Ascending aorta (tissue), 2 donors: ENCODE results near the gene NOS1AP. TPM values are rescaled to one million over a fixed set of nuclear protein-coding genes. Genes with fewer than 3 reads are reported as not detected.

Experiments
- DNase-seq, 2 donors: peaks; one replicate each; pipeline ENCODE4 v3.0.0-alpha.2; 2019; ENCODE audit warnings: low spot score in 2 of 2
- H3K27ac ChIP-seq, 2 donors: fragments of 200-600 bp; sonication (generic); one replicate each; pipeline ENCODE4 v1.5.1; 2016 to 2017; ENCODE audit warnings: mild to moderate bottlenecking in 1 of 2
- H3K27me3 ChIP-seq: fragments of 200-600 bp; sonication (generic); one replicate; pipeline ENCODE4 v1.5.1; 2017
- H3K36me3 ChIP-seq, 2 donors: fragments of 200-600 bp; sonication (generic); one replicate each; pipeline ENCODE4 v1.5.1; 2016
- H3K4me1 ChIP-seq, 2 donors: fragments of 200-600 bp; sonication (generic); one replicate each; pipeline ENCODE4 v1.5.1; 2016 to 2017; ENCODE audit warnings: mild to moderate bottlenecking in 1 of 2
- H3K4me3 ChIP-seq, 2 donors: fragments of 200-600 bp; sonication (generic); one replicate each; pipeline ENCODE4 v1.5.1; 2016 to 2017; ENCODE audit warnings: mild to moderate bottlenecking in 1 of 2
- H3K9me3 ChIP-seq, 2 donors: fragments of 200-600 bp; sonication (generic); one replicate each; pipeline ENCODE4 v1.5.1; 2016
- intact Hi-C: fragments of 100-400 bp; cut with DNase I; formaldehyde crosslinking; loops from one replicate; pipeline ENCODE4 v1.15.1; 2023
- total RNA-seq: library from RNA; depleted of rRNA; stranded (reverse); fragments of >200 nt; gene quantifications from one replicate; pipeline ENCODE4 v1.1.0, GENCODE V29; 2016
- TF ChIP-seq, protein P1 (sequence below), 3 experiments: fragments of 200-600 bp in 2 of 3; fragments of 450-650 bp in 1 of 3; sonication (generic) in 2 of 3; IDR thresholded peaks; one replicate each; pipeline ENCODE4 v1.5.1; 2016 to 2019; ENCODE audit warnings: antibody characterized with exemption in 3 of 3, mild to moderate bottlenecking in 1 of 3, moderate library complexity in 1 of 3

Gene NOS1AP
- total RNA-seq, 1 donor from 2014 or later, result 5.0 TPM

DNA sequence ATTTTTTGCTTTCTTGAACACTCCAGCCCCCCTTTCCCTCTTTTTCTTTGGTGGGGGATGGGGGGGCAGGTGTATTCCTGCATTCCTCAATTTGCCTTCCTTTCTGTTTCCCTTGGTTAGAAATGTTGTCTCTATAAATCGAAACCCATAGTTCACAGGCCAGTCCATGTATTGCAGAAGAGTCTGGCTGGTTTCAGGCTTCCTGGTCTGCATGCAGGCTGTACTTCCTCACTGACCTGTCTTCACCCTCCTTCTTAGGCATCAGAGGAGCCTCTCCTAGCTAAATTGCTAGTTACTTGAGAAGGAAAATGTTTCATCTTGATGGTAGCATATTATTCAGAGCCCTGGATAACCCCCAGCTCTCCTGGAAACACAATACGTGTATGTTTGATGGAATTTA, 167.1 kb downstream of the NOS1AP start:
- TF ChIP-seq, protein P1, sequence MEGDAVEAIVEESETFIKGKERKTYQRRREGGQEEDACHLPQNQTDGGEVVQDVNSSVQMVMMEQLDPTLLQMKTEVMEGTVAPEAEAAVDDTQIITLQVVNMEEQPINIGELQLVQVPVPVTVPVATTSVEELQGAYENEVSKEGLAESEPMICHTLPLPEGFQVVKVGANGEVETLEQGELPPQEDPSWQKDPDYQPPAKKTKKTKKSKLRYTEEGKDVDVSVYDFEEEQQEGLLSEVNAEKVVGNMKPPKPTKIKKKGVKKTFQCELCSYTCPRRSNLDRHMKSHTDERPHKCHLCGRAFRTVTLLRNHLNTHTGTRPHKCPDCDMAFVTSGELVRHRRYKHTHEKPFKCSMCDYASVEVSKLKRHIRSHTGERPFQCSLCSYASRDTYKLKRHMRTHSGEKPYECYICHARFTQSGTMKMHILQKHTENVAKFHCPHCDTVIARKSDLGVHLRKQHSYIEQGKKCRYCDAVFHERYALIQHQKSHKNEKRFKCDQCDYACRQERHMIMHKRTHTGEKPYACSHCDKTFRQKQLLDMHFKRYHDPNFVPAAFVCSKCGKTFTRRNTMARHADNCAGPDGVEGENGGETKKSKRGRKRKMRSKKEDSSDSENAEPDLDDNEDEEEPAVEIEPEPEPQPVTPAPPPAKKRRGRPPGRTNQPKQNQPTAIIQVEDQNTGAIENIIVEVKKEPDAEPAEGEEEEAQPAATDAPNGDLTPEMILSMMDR (IDR thresholded peaks at IDR 0.05), result no peak
- intact Hi-C loops, result loop anchor here (5.0 kb wide), 1 partner anchor 49 kb away; no protein-coding TSS in a partner anchor
- H3K36me3 ChIP-seq, result no peaks in the 10 kb centered on the region
- H3K27me3 ChIP-seq, result no peaks in the 10 kb centered on the region
- H3K4me3 ChIP-seq, result no peak overlapping the region
- no peaks in the 10 kb centered on the region for H3K4me1 ChIP-seq
- H3K9me3 ChIP-seq, result no peaks in the 10 kb centered on the region
- no peak for DNase-seq
- H3K27ac ChIP-seq, result no peak overlapping the region

DNA sequence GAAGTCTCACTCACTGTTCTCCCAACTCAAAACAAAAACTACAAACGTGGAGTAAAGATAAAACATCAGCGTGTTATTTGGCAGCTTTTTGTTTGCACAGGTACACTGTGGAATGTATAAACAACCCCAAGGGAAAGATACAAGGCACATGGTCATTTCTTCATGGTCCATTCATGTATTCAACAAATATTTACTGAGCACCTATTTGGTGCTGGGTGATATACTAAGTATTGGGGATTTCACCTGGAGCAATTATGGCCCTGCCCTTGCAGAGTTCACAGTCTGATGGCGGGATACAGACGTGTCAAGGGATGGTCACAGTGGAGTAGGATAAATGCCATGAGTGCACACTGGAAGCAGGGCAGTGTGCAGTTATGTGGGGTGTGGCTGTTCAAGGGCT, 171.1 kb downstream of the NOS1AP start:
- Histone ChIP-seq H3K4me1 (no peaks in the 10 kb centered on the region), H3K4me3 (no peak overlapping the region), H3K9me3 (no peaks in the 10 kb centered on the region), H3K27ac (no peak overlapping the region), H3K27me3 (no peaks in the 10 kb centered on the region), H3K36me3 (no peaks in the 10 kb centered on the region)
- DNase-seq, result no peak
- intact Hi-C loops, result no loop called here
- TF ChIP-seq, protein P1 (IDR thresholded peaks at IDR 0.05), result no peak

DNA sequence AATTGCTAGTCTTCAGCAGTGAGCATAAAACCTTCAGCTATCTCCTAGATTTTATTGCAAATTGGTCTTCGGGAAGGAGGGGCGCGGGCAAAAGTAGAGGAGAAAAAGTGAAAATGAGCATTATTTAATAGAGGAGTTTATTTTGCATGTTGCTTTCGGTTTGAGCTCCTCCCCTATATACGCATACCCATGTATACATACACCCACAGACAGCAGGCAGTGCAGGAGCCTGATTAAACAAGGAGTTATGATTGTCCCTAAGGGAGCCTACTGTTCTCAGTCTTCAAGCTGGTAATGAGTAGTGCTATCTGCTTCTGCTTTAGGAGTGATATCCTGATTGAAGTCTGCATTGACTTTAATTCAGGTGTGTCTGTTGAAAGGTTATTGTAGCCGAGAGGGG, 173.3 kb downstream of the NOS1AP start:
- TF ChIP-seq, protein P1 (IDR thresholded peaks at IDR 0.05), result no peak

DNA sequence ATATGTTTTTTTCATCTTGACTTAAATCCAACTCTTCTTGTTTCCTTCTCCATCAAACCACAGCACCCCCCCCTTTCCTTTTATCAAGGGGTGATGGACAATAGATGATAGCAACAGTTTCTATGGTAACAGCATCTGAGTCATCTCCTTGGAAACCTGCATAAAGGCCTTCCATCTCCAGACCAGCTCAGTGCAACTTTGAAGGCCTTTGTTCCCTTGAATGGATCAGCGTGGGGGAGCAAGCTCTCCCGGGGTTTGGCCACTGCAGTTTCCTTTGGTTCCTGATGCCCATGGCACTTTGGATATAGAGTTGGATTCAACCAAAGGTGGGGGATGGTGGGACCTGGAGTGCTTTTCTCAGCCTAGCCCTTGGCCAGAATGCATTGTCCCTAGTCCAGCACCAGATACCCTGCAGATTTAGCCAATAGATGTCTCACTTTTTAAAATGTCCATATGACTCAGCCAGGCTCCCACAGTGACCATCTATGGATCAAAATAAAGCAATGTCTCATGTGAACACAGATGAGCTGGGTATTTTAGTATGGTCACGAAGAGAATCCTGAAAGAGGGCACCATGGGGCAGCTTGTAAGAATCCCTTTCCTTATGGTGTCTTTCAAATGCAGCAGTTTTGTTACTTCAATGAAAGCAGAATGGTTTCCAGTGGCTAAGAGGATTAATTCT, 179.5 kb downstream of the NOS1AP start:
- DNase-seq, result no peak
- Histone ChIP-seq H3K4me1 (no peaks in the 10 kb centered on the region), H3K27ac (no peak overlapping the region), H3K27me3 (no peaks in the 10 kb centered on the region), H3K9me3 (no peaks in the 10 kb centered on the region), H3K36me3 (no peaks in the 10 kb centered on the region), H3K4me3 (no peak overlapping the region)
- TF ChIP-seq, protein P1 (IDR thresholded peaks at IDR 0.05), result no peak
- intact Hi-C loops, result no loop called here

More for the DNA sequence above, 173.3 kb downstream of the NOS1AP start:
- H3K4me3 ChIP-seq, result no peak overlapping the region
- no peak overlapping the region for H3K27ac ChIP-seq
- no peaks in the 10 kb centered on the region for H3K27me3 ChIP-seq
- H3K4me1 ChIP-seq, result no peaks in the 10 kb centered on the region
- DNase-seq, result no peak
- intact Hi-C loops, result no loop called here
- no peaks in the 10 kb centered on the region for H3K36me3 ChIP-seq
- H3K9me3 ChIP-seq, result no peaks in the 10 kb centered on the region

DNA sequence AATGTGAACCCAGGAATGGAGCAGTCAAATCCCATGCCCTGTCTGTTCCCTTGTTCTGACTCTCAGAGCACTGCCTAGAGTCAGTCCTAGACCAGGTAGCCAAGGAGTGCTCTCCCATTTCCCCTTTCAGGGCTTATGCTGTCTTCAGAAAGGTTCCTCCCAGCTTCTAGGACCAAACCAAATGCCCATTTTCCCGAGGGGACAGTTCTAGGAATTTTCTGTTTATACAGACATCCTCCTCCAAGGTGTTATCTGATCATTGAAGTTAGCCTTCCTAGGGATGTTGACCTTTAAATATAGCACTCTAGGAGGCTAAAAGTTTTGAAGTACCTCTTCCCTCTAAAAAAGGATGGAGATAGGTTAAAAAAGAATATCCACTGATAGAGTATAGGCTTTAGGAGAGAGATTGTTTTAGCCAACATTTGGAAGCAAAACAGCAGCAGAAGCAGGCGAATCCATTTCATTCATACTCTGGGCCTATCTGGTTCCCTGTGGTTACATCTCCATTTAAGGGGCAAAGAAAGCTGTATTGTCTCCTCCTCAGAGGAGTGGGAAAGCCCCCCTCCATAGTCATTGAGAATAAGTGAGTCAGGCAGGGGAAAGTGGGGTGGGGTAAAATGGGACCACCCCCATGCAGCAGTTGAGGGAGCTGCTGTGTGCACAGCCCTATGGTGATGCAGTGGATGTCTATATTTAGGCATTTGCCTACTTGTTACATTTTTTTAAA, 180.7 kb downstream of the NOS1AP start:
- TF ChIP-seq, protein P1 (IDR thresholded peaks at IDR 0.05), result no peak
- H3K4me1 ChIP-seq, result no peaks in the 10 kb centered on the region
- no peaks in the 10 kb centered on the region for H3K36me3 ChIP-seq
- no peak overlapping the region for H3K27ac ChIP-seq
- no peak overlapping the region for H3K4me3 ChIP-seq
- intact Hi-C loops, result no loop called here
- no peaks in the 10 kb centered on the region for H3K27me3 ChIP-seq
- no peaks in the 10 kb centered on the region for H3K9me3 ChIP-seq
- no peak for DNase-seq
